Osteoblast (primary cell): Measurements from ENCODE around the gene TRPV6. TPM values are rescaled to one million over a fixed set of nuclear protein-coding genes. Genes with fewer than 3 reads are reported as not detected.

Source experiments
- total RNA-seq: library from RNA; depleted of rRNA; stranded (reverse); fragments of >200 nt; gene quantifications from 2 replicates; pipeline ENCODE4 v1.2.3, GENCODE V29; 2012

The TRPV6 gene
- total RNA-seq, 1 donor: not detected

Other genes starting within 250 kb of the TRPV6 start
- not detected in 2 replicates for gene PRSS1, start 136.3 kb downstream of the TRPV6 start, total RNA-seq
- gene PRSS2, start 114.8 kb downstream of the TRPV6 start, total RNA-seq: not detected in 2 replicates
- 2.4 and 4.0 TPM in 2 replicates for gene EPHB6, start 30.7 kb downstream of the TRPV6 start, total RNA-seq
- gene TRPV5, start 48.0 kb upstream of the TRPV6 start, total RNA-seq: not detected in 2 replicates
- gene LLCFC1, start 53.7 kb upstream of the TRPV6 start, total RNA-seq: not detected in 2 replicates
- gene KEL, start 76.6 kb upstream of the TRPV6 start, total RNA-seq: not detected in 2 replicates
- gene OR9A2, start 141.4 kb upstream of the TRPV6 start, total RNA-seq: not detected in 2 replicates
- gene OR6V1, start 166.6 kb upstream of the TRPV6 start, total RNA-seq: not detected in 2 replicates
- gene PIP, start 246.3 kb upstream of the TRPV6 start, total RNA-seq: not detected in 2 replicates